Kidney epithelial cell (primary cell): ENCODE results near the gene UBE2I. TPM values are rescaled to one million over a fixed set of nuclear protein-coding genes. Genes with fewer than 3 reads are reported as not detected.

Source experiments
- DNase-seq: peaks from one replicate; pipeline ENCODE4 v3.0.0-alpha.2; 2010; ENCODE audit warnings: low read depth
- H3K27me3 ChIP-seq: 2 replicates; pipeline ENCODE4 v1.6.0; 2011; ENCODE audit warnings: low read length; ENCODE audit not compliant: control insufficient read depth, insufficient read depth
- H3K36me3 ChIP-seq: 2 replicates; pipeline ENCODE4 v1.5.1; 2011; ENCODE audit warnings: low read length; ENCODE audit not compliant: control insufficient read depth, insufficient read depth
- H3K4me3 ChIP-seq: 2 replicates; pipeline ENCODE4 v1.5.1; 2011; ENCODE audit warnings: low read depth, mild to moderate bottlenecking, control low read depth, low read length
- CTCF ChIP-seq: IDR thresholded peaks from 2 replicates; pipeline ENCODE4 v1.5.1; 2011; ENCODE audit warnings: mild to moderate bottlenecking, moderate library complexity, low read length, control low read depth, inconsistent platforms; ENCODE audit not compliant: insufficient read depth, poor library complexity, severe bottlenecking
- total RNA-seq: library from RNA; depleted of rRNA; stranded (reverse); fragments of >200 nt; gene quantifications from 2 replicates; pipeline ENCODE4 v1.2.3, GENCODE V29; 2015

Gene UBE2I
- total RNA-seq, 1 donor from 2014 or later, result 139 TPM

GRCh38 chr16:1346422-1347285 lies 37.2 kb downstream of the UBE2I start:
- TF ChIP-seq CTCF, result peak; percentile 24
- H3K4me3 ChIP-seq, result no peak overlapping the region
- no peaks in the 10 kb centered on the region for H3K36me3 ChIP-seq
- peaks cover 11% of the 10 kb centered on the region for H3K27me3 ChIP-seq
- DNase-seq, result no peak

- Histone ChIP-seq H3K4me3 (no peak overlapping the region), H3K27me3 (peaks cover 8% of the 10 kb centered on the region), H3K36me3 (no peaks in the 10 kb centered on the region)
- TF ChIP-seq CTCF, result no peak
- no peak for DNase-seq
Observed at GRCh38 chr16:1347286-1347855, 37.9 kb downstream of the UBE2I start.

GRCh38 chr16:1347962-1348361 lies 38.5 kb downstream of the UBE2I start:
- H3K36me3 ChIP-seq, result no peaks in the 10 kb centered on the region
- TF ChIP-seq CTCF, result no peak
- DNase-seq, result no peak
- H3K4me3 ChIP-seq, result no peak overlapping the region
- peaks cover 8% of the 10 kb centered on the region for H3K27me3 ChIP-seq

GRCh38 chr16:1348441-1348840 lies 39.0 kb downstream of the UBE2I start:
- Histone ChIP-seq H3K36me3 (no peaks in the 10 kb centered on the region), H3K4me3 (no peak overlapping the region), H3K27me3 (peaks cover 8% of the 10 kb centered on the region)
- no peak for DNase-seq
- TF ChIP-seq CTCF, result no peak

GRCh38 chr16:1348926-1349325 lies 39.5 kb downstream of the UBE2I start:
- Histone ChIP-seq H3K4me3 (no peak overlapping the region), H3K36me3 (no peaks in the 10 kb centered on the region), H3K27me3 (peaks cover 3% of the 10 kb centered on the region)
- DNase-seq, result no peak
- no peak for TF ChIP-seq CTCF
